Hypothalamus (tissue), 51 donors: ENCODE measurements around the gene AK3.
"Not testable (repeated sequence)": the region's sequence is repeated elsewhere in the genome, so short reads cannot be mapped to it uniquely, and the experiment has no call there.

Source experiments
- DNase-seq, 51 donors: peaks; one replicate each; lab custom pipeline; 2025; lab: John Stamatoyannopoulos, UW

AK3 gene

GRCh38 chr9:4740638-4741364 is at the start of gene AK3:
AK3 (minus strand) TSS chr9:4741202; CDS start chr9:4741087, 115 bp downstream.
- DNase-seq = peak in 48 of 51 donors; percentile 36 to 91 (median 73)

DNA sequence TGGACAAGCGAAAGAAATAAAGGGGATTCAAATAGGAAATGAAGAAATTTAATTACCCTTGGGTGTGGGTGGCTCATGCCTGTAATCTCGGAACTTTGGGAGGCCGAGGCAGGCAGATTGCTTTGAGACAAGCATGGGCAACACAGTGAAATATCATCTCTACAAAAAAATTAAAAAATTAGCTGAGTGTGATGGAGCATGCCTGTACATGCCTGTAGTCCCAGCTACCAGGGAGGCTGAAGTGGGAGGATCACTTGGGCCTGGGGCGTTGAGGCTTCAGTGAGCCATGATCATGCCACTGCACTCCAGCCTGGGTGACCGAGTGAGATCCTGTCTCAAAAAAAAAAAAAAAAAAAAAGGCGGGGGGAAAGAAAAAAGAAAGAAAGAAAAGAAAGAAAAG is 47.7 kb upstream of the AK3 start:
- no peak for DNase-seq

DNA sequence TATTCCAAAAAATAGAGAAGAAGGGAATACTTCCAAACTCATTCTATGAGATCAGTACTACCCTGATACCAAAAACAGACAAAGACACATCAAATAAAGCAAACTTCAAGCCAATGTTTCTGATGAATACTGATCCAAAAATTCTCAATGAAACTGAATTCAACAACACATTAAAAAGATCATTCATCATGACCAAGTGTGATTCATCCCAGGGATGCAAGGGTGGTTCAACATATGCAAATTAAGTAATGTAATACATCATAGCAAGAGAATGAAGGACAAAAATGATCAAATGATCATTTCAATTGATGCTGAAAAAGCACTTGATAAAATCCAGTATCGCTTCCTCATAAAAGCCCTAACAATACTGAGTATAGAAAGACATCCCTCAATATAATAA is 46.9 kb upstream of the AK3 start:
- DNase-seq = no peak

DNA sequence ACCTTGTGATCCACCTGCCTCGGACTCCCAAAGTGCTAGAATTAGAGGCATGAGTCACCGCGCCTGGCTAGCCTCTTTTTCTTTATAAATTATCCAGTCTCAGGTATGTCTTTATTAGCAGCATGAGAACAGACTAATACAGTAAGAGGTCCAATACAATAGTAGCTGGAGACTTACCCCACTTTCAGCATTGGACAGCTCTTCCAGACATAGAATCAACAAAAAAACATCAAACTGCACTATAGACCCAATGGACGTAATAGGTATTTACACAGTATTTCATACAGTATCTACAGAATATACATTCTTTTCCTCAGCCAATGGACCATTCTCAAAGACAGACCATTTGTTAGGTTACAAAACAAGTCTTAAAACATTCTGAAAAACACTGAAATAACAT is 45.6 kb upstream of the AK3 start:
- no peak for DNase-seq

DNA sequence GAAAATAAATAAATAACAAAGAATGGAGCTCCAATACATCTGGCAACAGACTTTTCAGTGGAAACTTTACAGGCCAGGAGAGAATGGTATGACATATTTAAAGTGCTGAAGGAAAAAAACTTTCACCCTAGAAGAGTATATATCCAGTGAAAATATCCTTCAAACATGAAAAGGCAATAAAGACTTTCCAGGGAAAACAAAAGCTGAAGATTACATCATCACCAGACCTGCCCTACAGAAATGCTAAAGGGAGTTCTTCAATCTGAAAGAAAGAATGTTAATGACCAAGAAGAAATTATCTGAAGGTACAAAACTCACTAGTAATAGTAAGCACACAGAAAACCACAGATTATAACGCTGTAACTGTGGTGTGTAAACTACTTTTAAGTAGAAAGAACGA is 43.4 kb upstream of the AK3 start:
- DNase-seq = no peak

- DNase-seq = not testable (repeated sequence)
Measured at GRCh38 chr9:4783191-4783590, 42.2 kb upstream of the AK3 start.

DNA sequence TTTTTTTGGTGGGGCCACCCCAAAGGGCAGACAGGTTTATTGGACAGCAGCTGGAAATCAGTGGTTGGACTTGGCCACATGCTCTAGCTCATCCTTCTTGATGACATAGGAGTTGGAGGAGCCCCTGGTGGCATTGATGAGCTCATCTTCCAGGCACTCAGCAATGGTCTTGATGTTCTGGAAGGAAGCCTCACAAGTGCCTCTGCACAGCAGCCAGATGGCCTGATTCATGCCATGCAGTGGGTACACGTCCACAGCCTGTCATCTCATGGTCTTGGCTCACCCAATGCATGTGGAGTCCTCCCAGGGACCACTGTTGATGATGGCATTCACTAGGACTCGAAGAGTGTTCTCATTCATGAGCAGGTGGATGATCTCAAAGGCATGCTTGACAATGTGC is 40.4 kb upstream of the AK3 start:
- DNase-seq = no peak

- DNase-seq = no peak
Measured at GRCh38 chr9:4780651-4781050, 39.6 kb upstream of the AK3 start.

GRCh38 chr9:4774958-4775357 is 34.0 kb upstream of the AK3 start:
- DNase-seq = not testable (repeated sequence)

GRCh38 chr9:4774209-4774608 is 33.2 kb upstream of the AK3 start:
- peak in 1 of 51 donors; percentile 3 for DNase-seq

- no peak for DNase-seq
Measured at GRCh38 chr9:4771788-4772187, 30.8 kb upstream of the AK3 start.

- no peak for DNase-seq
Measured at GRCh38 chr9:4769321-4770080, 28.5 kb upstream of the AK3 start.

DNA sequence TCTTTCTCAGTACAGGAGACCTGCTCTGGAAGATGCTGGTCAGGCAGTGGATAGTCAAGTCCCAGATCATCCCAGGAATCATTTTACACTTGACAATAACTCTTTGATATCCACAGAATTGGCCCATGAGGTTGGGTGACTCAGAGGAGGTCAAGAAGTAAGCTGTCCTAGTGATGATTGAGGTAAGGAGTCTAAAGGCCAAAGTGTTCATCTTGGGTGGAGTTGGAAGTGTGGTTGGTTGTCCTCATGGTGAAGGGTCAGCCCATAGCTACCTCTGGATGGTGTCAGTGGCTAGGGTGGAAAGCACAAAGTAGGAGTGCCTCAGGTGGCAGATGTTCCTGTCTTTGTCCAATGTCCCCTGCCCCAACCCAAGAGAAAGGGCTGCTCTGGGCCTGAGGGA is 27.7 kb upstream of the AK3 start:
- no peak for DNase-seq

DNA sequence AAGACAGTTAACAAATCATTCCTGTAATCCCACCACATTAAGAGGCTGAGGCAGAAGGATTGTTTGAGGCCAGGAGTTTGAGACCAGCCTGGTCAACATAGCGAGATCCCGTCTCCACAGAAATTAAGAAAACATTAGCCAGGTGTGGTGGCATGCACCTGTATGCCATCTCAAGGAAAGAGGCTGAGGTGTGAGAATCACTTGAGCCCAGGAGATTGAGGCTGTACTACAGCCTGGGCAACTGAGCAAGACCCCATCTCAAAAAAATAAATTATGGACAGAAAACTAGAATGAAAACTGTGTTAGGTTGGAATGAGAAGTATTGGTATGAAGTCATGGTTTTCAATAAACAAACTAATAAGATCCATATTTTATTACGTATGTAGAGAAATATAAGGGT is 23.0 kb upstream of the AK3 start:
- no peak for DNase-seq

GRCh38 chr9:4762886-4763541 is 22.0 kb upstream of the AK3 start:
- no peak for DNase-seq

GRCh38 chr9:4762108-4762885 is 21.3 kb upstream of the AK3 start:
- DNase-seq = peak in 38 of 51 donors; percentile 6 to 77 (median 38)

DNA sequence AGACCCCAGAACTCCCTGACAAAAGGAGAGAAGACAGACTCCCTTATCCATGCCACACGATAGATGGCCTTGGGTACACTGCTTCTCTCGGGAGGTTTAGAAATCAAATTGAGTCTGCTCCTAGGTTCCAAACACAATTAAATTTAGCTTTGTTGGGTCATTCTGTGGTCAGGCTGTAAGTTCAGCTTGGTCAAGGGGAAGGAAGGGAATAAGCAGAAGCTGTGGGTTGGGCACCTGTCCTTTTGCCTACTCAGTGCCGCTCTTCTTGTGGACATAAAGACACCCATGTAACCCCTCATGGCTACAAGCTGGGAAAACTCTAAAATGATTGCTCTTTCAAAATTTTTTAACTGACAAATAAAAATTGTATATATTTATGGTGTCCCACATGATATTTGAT is 19.1 kb upstream of the AK3 start:
- DNase-seq = peak in 2 of 51 donors; percentile 6 to 13

DNA sequence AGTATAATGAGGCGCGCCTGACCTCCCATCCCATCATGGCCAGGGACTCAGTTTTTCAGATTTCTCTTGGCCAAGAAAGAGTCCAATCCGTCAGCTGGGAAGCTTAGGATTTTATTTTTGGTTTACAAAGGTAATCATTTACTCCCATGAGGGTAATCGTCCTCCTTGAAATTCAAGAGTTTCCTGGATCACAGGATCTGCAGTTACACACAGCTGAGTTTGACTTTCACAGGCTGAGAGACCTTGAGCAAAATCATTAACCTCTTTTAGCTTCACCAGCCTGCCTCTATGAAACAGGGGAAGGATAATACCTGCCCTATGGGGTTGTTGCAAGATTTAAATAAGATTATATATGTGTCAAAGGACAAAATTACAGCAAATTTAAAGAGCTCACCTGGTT is 15.4 kb upstream of the AK3 start:
- DNase-seq = no peak

DNA sequence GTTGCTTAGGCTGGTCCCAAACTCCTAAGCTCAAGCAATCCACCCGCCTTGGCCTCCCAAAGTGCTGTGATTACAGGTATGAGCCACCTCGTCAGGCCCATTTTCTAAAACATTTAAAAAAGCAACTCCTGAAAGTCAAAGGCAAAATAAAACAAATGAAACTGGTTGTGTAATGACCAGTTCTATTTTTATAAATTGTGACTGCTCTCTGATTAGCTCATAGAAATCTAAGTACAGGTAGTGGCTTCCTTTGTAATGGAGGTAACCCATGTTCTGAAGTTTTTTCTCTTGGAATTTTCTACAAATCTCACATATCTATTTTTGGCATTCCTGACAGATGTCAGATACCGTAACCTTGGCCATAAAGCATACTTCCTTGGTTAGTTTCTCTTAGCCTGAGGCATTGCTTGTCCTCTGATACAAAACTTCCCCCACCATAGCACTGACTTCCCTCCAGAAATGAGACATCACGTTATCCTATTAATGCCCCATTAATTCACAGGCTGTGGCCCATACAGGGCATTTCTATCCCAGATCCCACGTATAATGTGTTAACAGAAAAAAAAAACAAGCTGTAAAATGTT is 14.1 kb upstream of the AK3 start:
- DNase-seq = no peak

DNA sequence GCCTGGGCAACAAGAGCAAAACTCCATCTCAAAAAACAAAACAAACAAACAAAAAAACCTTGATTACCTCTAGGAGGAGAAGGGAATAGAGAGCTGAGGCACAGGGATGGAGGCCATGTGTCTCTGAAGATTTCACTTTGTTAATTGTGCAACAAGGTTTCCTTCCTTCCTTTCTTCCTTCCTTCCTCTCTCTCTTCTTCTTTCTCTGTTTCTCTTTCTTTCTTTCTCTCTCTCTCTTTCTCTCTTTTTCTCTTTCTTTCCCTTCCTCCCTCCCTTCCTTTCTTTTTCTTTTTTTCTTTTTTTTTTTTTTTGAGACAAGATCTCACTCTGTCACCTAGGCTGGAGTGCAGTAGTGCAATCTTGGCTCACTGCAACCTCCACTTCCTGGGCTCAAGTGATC is 13.5 kb upstream of the AK3 start:
- DNase-seq = not testable (repeated sequence)
